Amygdala (tissue), 56 donors: ENCODE measurements around the gene FHL5.
"Not testable (repeated sequence)": the region's sequence is repeated elsewhere in the genome, so short reads cannot be mapped to it uniquely, and the experiment has no call there.

Source experiments
- DNase-seq, 56 donors: peaks; one replicate each; lab custom pipeline; 2025; lab: John Stamatoyannopoulos, UW

FHL5 gene

GRCh38 chr6:96608074-96608473 lies 45.1 kb downstream of the FHL5 start:
- DNase-seq: no peak

- DNase-seq: no peak
Measured at GRCh38 chr6:96610019-96610418, 47.1 kb downstream of the FHL5 start.

GRCh38 chr6:96611342-96611991 lies 48.5 kb downstream of the FHL5 start:
- DNase-seq: no peak

- DNase-seq: no peak
Measured at GRCh38 chr6:96613291-96613999, 50.5 kb downstream of the FHL5 start.

- no peak for DNase-seq
Measured at GRCh38 chr6:96620851-96621250, 57.9 kb downstream of the FHL5 start.

- no peak for DNase-seq
Measured at GRCh38 chr6:96621983-96622382, 59.1 kb downstream of the FHL5 start.

GRCh38 chr6:96624957-96625356 lies 62.0 kb downstream of the FHL5 start:
- DNase-seq: no peak

GRCh38 chr6:96626759-96627364 lies 63.9 kb downstream of the FHL5 start:
- no peak for DNase-seq

- no peak for DNase-seq
Measured at GRCh38 chr6:96631248-96631647, 68.3 kb downstream of the FHL5 start.

- not testable (repeated sequence) for DNase-seq
Measured at GRCh38 chr6:96637979-96638378, 75.1 kb downstream of the FHL5 start.

- DNase-seq: peak in 1 of 56 donors; percentile 3
Measured at GRCh38 chr6:96645106-96645505, 82.2 kb downstream of the FHL5 start.

- no peak for DNase-seq
Measured at GRCh38 chr6:96649926-96650325, 87.0 kb downstream of the FHL5 start.

- DNase-seq: no peak
Measured at GRCh38 chr6:96651816-96652215, 88.9 kb downstream of the FHL5 start.

GRCh38 chr6:96652552-96652951 lies 89.6 kb downstream of the FHL5 start:
- DNase-seq: no peak

GRCh38 chr6:96653181-96653580 lies 90.3 kb downstream of the FHL5 start:
- no peak for DNase-seq

GRCh38 chr6:96656567-96656966 lies 93.6 kb downstream of the FHL5 start:
- DNase-seq: no peak

- DNase-seq: no peak
Measured at GRCh38 chr6:96657344-96657743, 94.4 kb downstream of the FHL5 start.

- no peak for DNase-seq
Measured at GRCh38 chr6:96659084-96659845, 96.3 kb downstream of the FHL5 start.
